OCI-LY3 (cell line): ENCODE data around the gene FKBP10.
"Not testable (repeated sequence)": the region's sequence is repeated elsewhere in the genome, so short reads cannot be mapped to it uniquely, and the experiment has no call there.

ENCODE experiments used
- H2AFZ ChIP-seq: fragments of 200-600, 300-600 bp; shearing (Covaris generic); 2 replicates; pipeline ENCODE4 v1.6.0; 2014; ENCODE audit warnings: antibody characterized with exemption, low read depth, low read length
- H3K27ac ChIP-seq: fragments of 200-600, 300-600 bp; sonication (generic); 2 replicates; pipeline ENCODE4 v1.5.1; 2014; ENCODE audit warnings: mild to moderate bottlenecking, low read length, moderate library complexity, mixed read lengths
- H3K27me3 ChIP-seq: fragments of 200-600, 300-600 bp; sonication (generic); 2 replicates; pipeline ENCODE4 v1.6.1; 2014; ENCODE audit warnings: low read depth, low read length, mixed read lengths
- H3K36me3 ChIP-seq: fragments of 200-600, 300-600 bp; sonication (generic); replicated peaks from 2 replicates; pipeline ENCODE3; 2014; ENCODE audit warnings: low read depth, low read length, mixed read lengths
- H3K4me1 ChIP-seq: fragments of 300-600, 200-600 bp; sonication (generic); 2 replicates; pipeline ENCODE4 v1.6.1; 2014; ENCODE audit warnings: low read length, mixed read lengths
- H3K4me2 ChIP-seq: fragments of 200-600, 300-600 bp; sonication (generic); 2 replicates; pipeline ENCODE4 v1.6.1; 2014; ENCODE audit warnings: low read length, mixed read lengths
- H3K4me3 ChIP-seq: fragments of 300-600, 200-600 bp; sonication (generic); 2 replicates; pipeline ENCODE4 v1.5.1; 2014; ENCODE audit warnings: antibody characterized with exemption, mild to moderate bottlenecking, low read length, moderate library complexity
- H3K79me2 ChIP-seq: fragments of 300-600, 200-600 bp; shearing (Covaris generic); 2 replicates; pipeline ENCODE4 v1.6.1; 2014; ENCODE audit warnings: mild to moderate bottlenecking, low read length, mixed read lengths
- H3K9ac ChIP-seq: fragments of 300-600, 200-600 bp; shearing (Covaris generic); 2 replicates; pipeline ENCODE4 v1.6.0; 2014; ENCODE audit warnings: mild to moderate bottlenecking, low read length, moderate library complexity
- H3K9me3 ChIP-seq: fragments of 200-600, 300-600 bp; shearing (Covaris generic); 2 replicates; pipeline ENCODE4 v1.6.1; 2014; ENCODE audit warnings: low read length, mixed read lengths; ENCODE audit not compliant: insufficient read depth
- H4K20me1 ChIP-seq: fragments of 200-600, 300-600 bp; sonication (generic); 2 replicates; pipeline ENCODE4 v1.6.1; 2016; ENCODE audit warnings: low read length, mixed read lengths; ENCODE audit not compliant: insufficient read depth
- EZH2phosphoT487 ChIP-seq: fragments of 200-600 bp; shearing (Covaris generic); IDR thresholded peaks from 2 replicates; pipeline ENCODE4 v1.6.1; 2018; ENCODE audit warnings: antibody characterized with exemption, mixed run types, low read depth
- TF ChIP-seq, protein P1 (sequence below): fragments of 200-600, 300-600 bp; sonication (generic); IDR thresholded peaks from 2 replicates; pipeline ENCODE4 v1.5.1; 2014; ENCODE audit warnings: antibody characterized with exemption, low read length, low read depth

Gene FKBP10

DNA sequence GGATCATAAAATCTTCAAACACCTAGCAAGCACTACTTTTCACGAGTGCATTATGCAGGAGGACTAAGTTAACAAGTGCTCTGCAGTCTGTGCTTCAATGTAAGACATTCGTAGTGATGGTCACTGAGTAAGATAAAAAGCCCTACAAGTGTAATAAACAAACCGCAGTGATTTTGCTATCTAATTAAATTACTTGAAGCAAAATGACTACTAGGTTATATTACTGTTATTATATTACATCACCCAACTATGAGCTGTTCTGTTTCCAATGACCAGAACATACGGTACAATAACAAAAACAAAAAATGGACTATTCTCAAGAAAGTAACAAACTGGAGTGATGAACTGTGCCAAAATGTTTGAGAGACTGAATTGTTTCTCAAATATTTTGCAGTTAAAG is 36.0 kb downstream of the FKBP10 start:
- no peak for TF ChIP-seq EZH2phosphoT487
- TF ChIP-seq, protein P1, sequence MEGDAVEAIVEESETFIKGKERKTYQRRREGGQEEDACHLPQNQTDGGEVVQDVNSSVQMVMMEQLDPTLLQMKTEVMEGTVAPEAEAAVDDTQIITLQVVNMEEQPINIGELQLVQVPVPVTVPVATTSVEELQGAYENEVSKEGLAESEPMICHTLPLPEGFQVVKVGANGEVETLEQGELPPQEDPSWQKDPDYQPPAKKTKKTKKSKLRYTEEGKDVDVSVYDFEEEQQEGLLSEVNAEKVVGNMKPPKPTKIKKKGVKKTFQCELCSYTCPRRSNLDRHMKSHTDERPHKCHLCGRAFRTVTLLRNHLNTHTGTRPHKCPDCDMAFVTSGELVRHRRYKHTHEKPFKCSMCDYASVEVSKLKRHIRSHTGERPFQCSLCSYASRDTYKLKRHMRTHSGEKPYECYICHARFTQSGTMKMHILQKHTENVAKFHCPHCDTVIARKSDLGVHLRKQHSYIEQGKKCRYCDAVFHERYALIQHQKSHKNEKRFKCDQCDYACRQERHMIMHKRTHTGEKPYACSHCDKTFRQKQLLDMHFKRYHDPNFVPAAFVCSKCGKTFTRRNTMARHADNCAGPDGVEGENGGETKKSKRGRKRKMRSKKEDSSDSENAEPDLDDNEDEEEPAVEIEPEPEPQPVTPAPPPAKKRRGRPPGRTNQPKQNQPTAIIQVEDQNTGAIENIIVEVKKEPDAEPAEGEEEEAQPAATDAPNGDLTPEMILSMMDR: no peak
- Histone ChIP-seq H3K4me2 (no peak overlapping the region), H4K20me1 (peaks cover 18% of the 10 kb centered on the region), H3K27me3 (no peaks in the 10 kb centered on the region), H2AFZ (no peak overlapping the region), H3K27ac (no peak overlapping the region), H3K9ac (no peak overlapping the region), H3K9me3 (no peaks in the 10 kb centered on the region), H3K79me2 (peaks cover 49% of the 10 kb centered on the region), H3K4me3 (no peak overlapping the region), H3K4me1 (no peaks in the 10 kb centered on the region), H3K36me3 (peaks cover 10% of the 10 kb centered on the region)

DNA sequence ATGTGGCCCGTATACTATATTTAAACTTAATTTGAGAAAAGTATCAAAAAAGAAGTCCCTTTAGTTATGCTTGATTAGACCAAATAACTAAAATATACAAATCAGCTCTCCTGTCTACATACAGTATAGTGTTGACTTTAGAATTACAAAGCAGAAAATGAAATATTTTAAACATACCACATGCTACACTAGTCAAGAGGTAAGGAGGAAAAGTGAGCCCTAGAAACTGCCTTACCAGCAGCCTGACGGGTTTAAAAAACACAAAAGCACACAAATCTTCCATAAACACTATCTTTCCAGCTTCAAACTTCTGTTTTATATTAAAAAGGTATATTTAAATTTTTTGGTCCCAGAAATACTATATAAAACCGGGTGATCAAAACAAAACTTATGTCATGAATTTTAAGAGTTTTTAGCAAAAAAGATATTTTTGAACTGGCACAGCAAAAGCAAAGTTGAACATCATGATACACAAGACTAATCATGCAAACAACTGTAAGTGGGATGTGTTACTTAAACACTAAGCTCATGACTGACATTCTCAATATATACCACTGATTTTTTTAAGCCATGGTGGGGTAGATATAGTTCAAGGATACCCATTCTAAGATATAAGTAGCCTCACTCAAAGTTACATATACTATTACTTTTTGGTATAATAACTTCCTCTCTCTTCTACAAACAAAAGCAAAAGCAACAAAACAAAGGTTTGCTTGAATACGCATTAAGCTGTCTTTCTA is 36.6 kb downstream of the FKBP10 start:
- Histone ChIP-seq H3K36me3 (peaks cover 16% of the 10 kb centered on the region), H3K4me1 (no peaks in the 10 kb centered on the region), H3K9me3 (no peaks in the 10 kb centered on the region), H3K9ac (no peak overlapping the region), H3K79me2 (peaks cover 55% of the 10 kb centered on the region), H2AFZ (no peak overlapping the region), H3K4me2 (no peak overlapping the region), H4K20me1 (peaks cover 22% of the 10 kb centered on the region), H3K4me3 (no peak overlapping the region), H3K27me3 (no peaks in the 10 kb centered on the region), H3K27ac (no peak overlapping the region)
- TF ChIP-seq EZH2phosphoT487: no peak
- TF ChIP-seq, protein P1: no peak

DNA sequence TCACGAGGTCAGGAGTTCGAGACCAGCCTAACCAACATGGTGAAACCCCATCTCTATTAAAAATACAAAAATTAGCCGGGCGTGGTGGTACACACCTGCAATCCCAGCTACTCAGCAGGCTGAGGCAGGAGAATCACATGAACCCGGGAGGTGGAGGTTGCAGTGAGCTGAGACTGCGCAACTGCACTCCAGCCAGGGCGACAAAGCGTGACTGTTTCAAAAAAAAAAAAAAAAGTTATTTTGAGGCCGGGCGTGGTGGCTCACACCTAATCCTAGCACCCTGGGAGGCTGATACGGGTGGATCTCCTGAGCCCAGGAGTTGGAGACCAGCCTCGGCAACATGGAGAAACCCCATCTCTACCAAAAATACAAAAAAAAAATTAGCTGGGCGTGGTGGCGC is 38.6 kb downstream of the FKBP10 start:
- not testable (repeated sequence) for H2AFZ ChIP-seq, H3K9ac ChIP-seq, H3K27me3 ChIP-seq, H3K4me3 ChIP-seq, H3K4me1 ChIP-seq, H3K9me3 ChIP-seq, H3K4me2 ChIP-seq, H3K27ac ChIP-seq
- Histone ChIP-seq H4K20me1 (peaks cover 22% of the 10 kb centered on the region), H3K79me2 (peaks cover 71% of the 10 kb centered on the region), H3K36me3 (peaks cover 21% of the 10 kb centered on the region)

DNA sequence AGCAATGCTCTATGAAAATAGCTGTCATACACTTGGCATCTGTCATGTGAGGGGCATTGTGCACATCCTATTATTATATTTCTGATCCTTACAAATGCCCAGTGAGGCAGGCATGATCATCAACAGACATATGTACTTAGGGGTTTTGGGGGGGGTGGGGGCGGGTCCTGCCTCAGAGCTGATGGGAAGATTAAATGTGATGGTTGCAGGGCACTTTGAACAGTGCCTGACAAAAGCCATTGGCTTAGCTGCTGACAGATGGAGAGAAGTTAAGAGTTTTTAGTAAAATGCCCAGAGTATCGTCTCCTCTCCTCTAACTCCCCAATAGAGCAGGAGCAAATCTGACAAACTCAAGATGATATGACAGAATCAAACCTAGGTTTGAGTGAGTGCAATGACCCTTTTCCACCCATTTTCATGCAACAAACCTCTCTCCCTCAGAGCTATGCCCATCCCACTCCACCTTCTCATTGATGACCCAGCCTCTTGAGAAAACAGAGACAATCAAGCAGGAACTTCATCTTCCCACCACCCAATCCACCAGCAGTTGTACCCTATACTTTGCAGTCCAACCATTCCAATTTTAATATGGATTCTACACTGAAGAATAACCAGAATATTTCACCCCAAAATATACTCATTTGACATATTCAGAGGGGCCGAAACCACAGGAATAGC is 47.6 kb downstream of the FKBP10 start:
- Histone ChIP-seq H3K9me3 (no peaks in the 10 kb centered on the region), H3K79me2 (peaks cover 88% of the 10 kb centered on the region), H3K4me2 (no peak overlapping the region), H3K9ac (no peak overlapping the region), H3K4me1 (peaks cover 11% of the 10 kb centered on the region), H3K27me3 (no peaks in the 10 kb centered on the region), H3K4me3 (no peak overlapping the region), H3K27ac (no peak overlapping the region), H4K20me1 (peaks cover 43% of the 10 kb centered on the region), H2AFZ (no peak overlapping the region), H3K36me3 (no peaks in the 10 kb centered on the region)
- TF ChIP-seq EZH2phosphoT487: no peak
- TF ChIP-seq, protein P1: no peak
